HG02885 (cell line): Measurements from ENCODE around the gene SGF29.
"Not testable (repeated sequence)": the region's sequence is repeated elsewhere in the genome, so short reads cannot be mapped to it uniquely, and the experiment has no call there.

Experiments used
- ATAC-seq: cut with Tn5 transposase; IDR thresholded peaks from one replicate; pipeline ENCODE4 v1.9.1; 2021; ENCODE audit warnings: mild to moderate bottlenecking; ENCODE audit not compliant: unreplicated experiment, poor library complexity

SGF29 gene

GRCh38 chr16:28553776-28554633 lies at the start of gene SGF29:
TSS of gene SGF29 (plus strand) at chr16:28553920. CDS start at chr16:28581070, 27,150 bp downstream.
- ATAC-seq, result peak; percentile 76

- no peak for ATAC-seq
These were observed 48.9 kb upstream of the SGF29 start for GRCh38 chr16:28504707-28505404.

- no peak for ATAC-seq
These were observed 48.1 kb upstream of the SGF29 start for GRCh38 chr16:28505489-28506137.

GRCh38 chr16:28511031-28511430 lies 42.7 kb upstream of the SGF29 start:
- ATAC-seq, result no peak

DNA sequence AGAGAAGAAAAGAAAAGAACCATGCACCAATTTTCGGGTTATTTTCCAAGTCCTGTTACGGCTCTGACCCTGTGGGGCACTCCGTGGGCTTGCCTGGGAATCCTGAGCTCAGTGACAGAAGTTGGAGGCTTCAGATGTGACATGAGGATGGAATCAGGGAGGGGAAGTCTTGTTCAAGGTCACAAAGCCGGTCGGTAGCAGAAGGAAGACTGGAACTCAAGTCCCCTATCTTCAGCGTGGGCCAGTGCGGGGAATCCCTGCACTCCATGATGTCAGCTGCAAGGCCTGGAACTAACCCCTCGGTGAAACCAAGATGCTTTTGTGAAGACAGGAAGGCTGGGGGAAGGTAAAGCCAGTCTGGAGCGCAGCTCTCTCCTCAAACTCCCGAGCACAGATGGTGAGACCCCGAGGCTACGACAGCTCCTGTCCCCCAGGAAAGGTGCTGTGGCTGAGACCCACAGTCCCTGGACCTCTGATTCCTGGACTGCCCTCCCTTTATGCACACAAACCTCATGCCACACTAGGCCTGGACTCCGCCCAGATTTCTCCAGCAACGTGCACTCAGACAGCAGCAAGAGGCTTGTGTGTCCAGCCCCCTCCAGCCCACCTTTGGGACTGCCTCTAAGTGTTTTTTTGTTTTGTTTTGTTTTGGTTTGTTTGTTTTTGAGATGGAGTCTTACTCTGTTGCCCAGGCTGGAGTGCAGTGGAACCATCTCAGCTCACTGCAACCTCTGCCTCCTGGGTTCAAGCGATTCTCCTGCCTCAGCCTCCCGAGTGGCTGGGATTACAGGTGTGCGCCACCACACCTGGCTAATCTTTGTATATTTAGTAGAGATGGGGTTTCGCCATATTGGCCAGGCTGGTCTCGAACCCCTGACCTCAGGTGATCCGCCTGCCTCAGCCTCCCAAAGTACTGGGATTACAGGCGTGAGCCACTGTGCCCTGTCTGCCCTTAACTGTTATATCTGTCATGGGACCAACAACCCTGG lies 41.6 kb upstream of the SGF29 start:
- no peak for ATAC-seq

GRCh38 chr16:28513484-28514181 lies 40.1 kb upstream of the SGF29 start:
- no peak for ATAC-seq

DNA sequence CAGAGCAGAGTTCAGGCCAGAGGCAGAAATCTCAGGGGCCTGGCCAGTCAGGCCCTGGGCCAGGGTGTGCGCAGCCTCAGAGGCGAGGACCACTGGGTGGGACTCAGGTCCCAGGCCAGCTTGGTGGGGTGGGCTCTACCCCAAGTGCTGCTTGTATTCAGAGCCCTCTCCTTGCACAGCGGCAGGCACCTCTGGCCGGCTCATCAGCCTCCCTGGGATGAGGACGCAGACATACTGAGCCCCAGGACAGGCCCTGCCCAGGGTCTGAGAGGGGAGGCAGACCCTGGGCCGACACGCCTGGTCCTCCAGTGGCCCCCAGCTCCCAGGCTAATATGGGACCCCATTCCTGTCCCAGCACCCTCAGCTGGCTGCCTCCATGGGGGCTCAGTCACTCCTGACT lies 39.5 kb upstream of the SGF29 start:
- ATAC-seq, result no peak

- ATAC-seq, result no peak
These were observed 33.0 kb upstream of the SGF29 start for GRCh38 chr16:28520672-28521071.

- ATAC-seq, result no peak
These were observed 32.3 kb upstream of the SGF29 start for GRCh38 chr16:28521436-28521835.

DNA sequence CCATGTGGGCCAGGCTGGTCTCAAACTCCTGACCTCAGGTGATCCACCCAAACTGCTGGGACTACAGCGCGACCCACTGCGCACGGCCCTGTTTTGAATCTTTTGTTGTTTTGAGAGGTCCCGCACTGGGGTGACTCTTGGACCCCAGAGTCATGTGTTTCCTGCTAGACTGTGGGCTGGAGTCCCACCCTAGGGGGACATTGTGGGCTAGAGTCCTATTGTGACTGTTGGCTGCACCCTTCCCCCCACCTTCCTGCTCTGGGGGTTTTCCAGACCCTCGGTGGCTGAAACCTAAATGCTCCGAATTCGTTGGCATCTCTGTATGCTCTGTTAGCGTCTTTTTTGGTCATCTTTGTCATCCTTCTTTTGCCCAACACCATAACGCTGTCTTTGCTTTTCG lies 30.9 kb upstream of the SGF29 start:
- ATAC-seq, result no peak

- no peak for ATAC-seq
These were observed 29.0 kb upstream of the SGF29 start for GRCh38 chr16:28524681-28525171.

GRCh38 chr16:28526201-28527099 lies 27.3 kb upstream of the SGF29 start:
- ATAC-seq, result no peak

GRCh38 chr16:28527100-28527785 lies 26.5 kb upstream of the SGF29 start:
- not testable (repeated sequence) for ATAC-seq

DNA sequence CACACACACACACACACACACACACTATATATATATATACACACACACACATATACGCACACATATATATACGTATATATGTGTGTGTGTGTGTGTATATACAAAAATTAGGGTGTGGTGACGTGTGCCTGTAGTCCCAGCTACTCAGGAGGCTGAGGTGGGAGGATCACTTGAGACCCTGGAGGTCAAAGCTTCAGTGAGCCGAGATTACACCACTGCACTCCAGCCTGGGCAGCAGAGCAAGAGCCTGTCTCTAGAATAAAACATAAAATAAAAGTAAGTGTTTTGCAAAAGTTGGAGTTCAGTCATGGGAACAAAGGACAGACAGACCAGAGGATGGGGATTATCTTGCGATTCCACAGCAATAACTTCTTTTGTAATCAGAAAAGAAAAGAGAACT lies 25.7 kb upstream of the SGF29 start:
- no peak for ATAC-seq

DNA sequence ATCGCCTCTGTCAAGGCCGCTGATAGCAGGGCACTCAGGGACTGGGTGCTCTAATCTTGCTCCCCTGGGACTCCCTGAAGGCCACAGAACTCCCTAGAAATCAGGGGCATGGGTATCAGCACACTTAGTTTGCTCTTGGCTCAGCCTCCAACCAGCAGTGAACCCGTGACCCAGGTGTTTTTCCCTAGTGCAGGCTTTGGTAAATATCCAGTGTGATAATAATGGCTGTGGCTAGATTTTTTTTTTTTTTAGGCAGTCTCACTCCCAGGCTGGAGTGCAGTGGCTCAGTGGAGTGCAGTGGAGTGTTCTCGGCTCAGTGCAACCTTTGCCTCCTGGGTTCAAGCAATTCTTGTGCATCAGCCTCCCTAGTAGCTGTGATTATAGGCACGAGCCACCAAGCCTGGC lies 25.3 kb upstream of the SGF29 start:
- no peak for ATAC-seq

- ATAC-seq, result no peak
These were observed 24.6 kb upstream of the SGF29 start for GRCh38 chr16:28529124-28529523.
